ENCODE results near the gene SPTSSB. TPM values are rescaled to one million over a fixed set of nuclear protein-coding genes. Genes with fewer than 3 reads are reported as not detected.
A peak's percentile ranks its signal among the peaks of the same experiment; 100 is the strongest.

The SPTSSB gene
- total RNA-seq, 1 experiment from 2014 or later = 2.9 TPM

- ChIA-PET CTCF (no interaction called here), RAD21 (ENCODE audit: low non-redundant PET in 1 of 2, low total read pairs in 2 of 2, uncharacterized antibody in 2 of 2, unreplicated experiment in 2 of 2) (interaction anchor here (0.6 to 0.7 kb wide), 2 partner anchors 23 to 48 kb away, joined by 3 read pairs; no protein-coding TSS in a partner anchor)
- peak; percentile 94 for TF ChIP-seq SP1 (IDR thresholded peaks at IDR 0.05; ENCODE audit: low read depth)
- 0 out of 2 replicates have a peak, but pooled peaks have one; percentile 45 for TF ChIP-seq SIN3A (IDR thresholded peaks at IDR 0.05; ENCODE audit: low read depth)
- TF ChIP-seq REST (IDR thresholded peaks at IDR 0.05; ENCODE audit: low read depth) = no peak
- no peak for TF ChIP-seq EZH2 (IDR thresholded peaks at IDR 0.05)
- no peak for TF ChIP-seq POLR2A (IDR thresholded peaks at IDR 0.05; ENCODE audit: borderline replicate concordance, extremely low read depth, insufficient read depth, insufficient read length)
- TF ChIP-seq, protein P1, sequence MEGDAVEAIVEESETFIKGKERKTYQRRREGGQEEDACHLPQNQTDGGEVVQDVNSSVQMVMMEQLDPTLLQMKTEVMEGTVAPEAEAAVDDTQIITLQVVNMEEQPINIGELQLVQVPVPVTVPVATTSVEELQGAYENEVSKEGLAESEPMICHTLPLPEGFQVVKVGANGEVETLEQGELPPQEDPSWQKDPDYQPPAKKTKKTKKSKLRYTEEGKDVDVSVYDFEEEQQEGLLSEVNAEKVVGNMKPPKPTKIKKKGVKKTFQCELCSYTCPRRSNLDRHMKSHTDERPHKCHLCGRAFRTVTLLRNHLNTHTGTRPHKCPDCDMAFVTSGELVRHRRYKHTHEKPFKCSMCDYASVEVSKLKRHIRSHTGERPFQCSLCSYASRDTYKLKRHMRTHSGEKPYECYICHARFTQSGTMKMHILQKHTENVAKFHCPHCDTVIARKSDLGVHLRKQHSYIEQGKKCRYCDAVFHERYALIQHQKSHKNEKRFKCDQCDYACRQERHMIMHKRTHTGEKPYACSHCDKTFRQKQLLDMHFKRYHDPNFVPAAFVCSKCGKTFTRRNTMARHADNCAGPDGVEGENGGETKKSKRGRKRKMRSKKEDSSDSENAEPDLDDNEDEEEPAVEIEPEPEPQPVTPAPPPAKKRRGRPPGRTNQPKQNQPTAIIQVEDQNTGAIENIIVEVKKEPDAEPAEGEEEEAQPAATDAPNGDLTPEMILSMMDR (IDR thresholded peaks at IDR 0.05 in 2 of 3, conservative IDR thresholded peaks at IDR 0.05 in 1 of 3; ENCODE audit: borderline replicate concordance in 1 of 3, insufficient read depth in 1 of 3, low read depth in 2 of 3, low read length in 2 of 3) = no peak
- TF ChIP-seq JUND (IDR thresholded peaks at IDR 0.05) = peak; percentile 98
- peak; percentile 92 for TF ChIP-seq TCF7L2 (IDR thresholded peaks at IDR 0.05; ENCODE audit: borderline replicate concordance, extremely low read depth, insufficient read depth, insufficient read length)
- no peak for TF ChIP-seq ZBTB33 (IDR thresholded peaks at IDR 0.05; ENCODE audit: extremely low read depth, insufficient replicate concordance, low read length)
- peak; percentile 96 for TF ChIP-seq FOSL1 (IDR thresholded peaks at IDR 0.05; ENCODE audit: low read depth)
- TF ChIP-seq POLR2AphosphoS5 (IDR thresholded peaks at IDR 0.05; ENCODE audit: low read depth, low read length) = no peak; the same call in 1 of the 2 replicates
- peak; percentile 56 for TF ChIP-seq YY1 (IDR thresholded peaks at IDR 0.05; ENCODE audit: extremely low read depth, insufficient replicate concordance, low read depth, low read length)
- TF ChIP-seq, protein P2, sequence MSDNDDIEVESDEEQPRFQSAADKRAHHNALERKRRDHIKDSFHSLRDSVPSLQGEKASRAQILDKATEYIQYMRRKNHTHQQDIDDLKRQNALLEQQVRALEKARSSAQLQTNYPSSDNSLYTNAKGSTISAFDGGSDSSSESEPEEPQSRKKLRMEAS (IDR thresholded peaks at IDR 0.05) = peak; percentile 67
- TF ChIP-seq, protein P3, sequence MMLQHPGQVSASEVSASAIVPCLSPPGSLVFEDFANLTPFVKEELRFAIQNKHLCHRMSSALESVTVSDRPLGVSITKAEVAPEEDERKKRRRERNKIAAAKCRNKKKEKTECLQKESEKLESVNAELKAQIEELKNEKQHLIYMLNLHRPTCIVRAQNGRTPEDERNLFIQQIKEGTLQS (IDR thresholded peaks at IDR 0.05) = peak; percentile 43; the same call in 1 of the 2 replicates
- no peak for TF ChIP-seq ZFX (IDR thresholded peaks at IDR 0.05)
- 0 out of 2 replicates have a peak, but pooled peaks have one; percentile 63 for TF ChIP-seq SRF (IDR thresholded peaks at IDR 0.05; ENCODE audit: low read depth)
- peak; percentile 93 for TF ChIP-seq CEBPB (IDR thresholded peaks at IDR 0.05; ENCODE audit: low read depth)
- peak; percentile 88; the same call in 1 of the 2 replicates for TF ChIP-seq CBX3 (IDR thresholded peaks at IDR 0.05; ENCODE audit: low read depth)
Measured at GRCh38 chr3:161349529-161350312, 21.6 kb downstream of the SPTSSB start.

More at GRCh38 chr3:161349529-161350312, 21.6 kb downstream of the SPTSSB start:
- Histone ChIP-seq H3K4me1 (ENCODE audit: control insufficient read depth in 1 of 2, insufficient read depth in 2 of 2, low read length in 2 of 2) (peaks cover 30 to 36% of the 10 kb centered on the region in 2 experiments), H3K9me2 (ENCODE audit: insufficient read depth) (no peaks in the 10 kb centered on the region), H3K4me2 (ENCODE audit: low read length) (peak overlapping the region; percentile 62), H3K4me3 (replicated peaks in 1 of 2; ENCODE audit: low read depth in 1 of 2, low read length in 2 of 2) (peak overlapping the region in 1 of 2 experiments; percentile 10; a peak in 1 of 4 replicates), H3K27ac (ENCODE audit: low read depth, low read length) (peak overlapping the region; percentile 56; the same call in 1 of the 2 replicates), H3K9ac (ENCODE audit: low read length) (no peak overlapping the region), H3K9me3 (ENCODE audit: control insufficient read depth in 1 of 2, insufficient read depth in 1 of 2, low read depth in 1 of 2, low read length in 2 of 2) (no peaks in the 10 kb centered on the region), H3K36me3 (ENCODE audit: control insufficient read depth in 1 of 2, insufficient read depth in 2 of 2, low read length in 2 of 2) (no peaks in the 10 kb centered on the region), H3K27me3 (ENCODE audit: insufficient read depth, low read length) (no peaks in the 10 kb centered on the region), H4K20me1 (ENCODE audit: insufficient read depth) (no peaks in the 10 kb centered on the region), H3K79me2 (ENCODE audit: insufficient read depth, low read length) (no peaks in the 10 kb centered on the region), H2AFZ (ENCODE audit: low read depth, low read length, poor library complexity, severe bottlenecking) (peak overlapping the region; percentile 14)
- peak; percentile 90 for DNase-seq (ENCODE audit: low read depth, low spot score)
- peak; percentile 82 for ATAC-seq
- intact Hi-C loops (cut with micrococcal nuclease) = no loop called here
- POLR2A ChIA-PET = interaction anchor here (0.7 kb wide), 1 partner anchor 45 kb away, joined by 3 read pairs; no protein-coding TSS in a partner anchor
- no TSS peak for BruUV-seq (replicated peaks)
